OCI-LY3 (cell line): Measurements from ENCODE around the gene NRP1.

ENCODE experiments used
- H2AFZ ChIP-seq: fragments of 200-600, 300-600 bp; shearing (Covaris generic); 2 replicates; pipeline ENCODE4 v1.6.0; 2014; ENCODE audit warnings: antibody characterized with exemption, low read depth, low read length
- H3K27ac ChIP-seq: fragments of 200-600, 300-600 bp; sonication (generic); 2 replicates; pipeline ENCODE4 v1.5.1; 2014; ENCODE audit warnings: mild to moderate bottlenecking, low read length, moderate library complexity, mixed read lengths
- H3K27me3 ChIP-seq: fragments of 200-600, 300-600 bp; sonication (generic); 2 replicates; pipeline ENCODE4 v1.6.1; 2014; ENCODE audit warnings: low read depth, low read length, mixed read lengths
- H3K36me3 ChIP-seq: fragments of 200-600, 300-600 bp; sonication (generic); replicated peaks from 2 replicates; pipeline ENCODE3; 2014; ENCODE audit warnings: low read depth, low read length, mixed read lengths
- H3K4me1 ChIP-seq: fragments of 300-600, 200-600 bp; sonication (generic); 2 replicates; pipeline ENCODE4 v1.6.1; 2014; ENCODE audit warnings: low read length, mixed read lengths
- H3K4me2 ChIP-seq: fragments of 200-600, 300-600 bp; sonication (generic); 2 replicates; pipeline ENCODE4 v1.6.1; 2014; ENCODE audit warnings: low read length, mixed read lengths
- H3K4me3 ChIP-seq: fragments of 300-600, 200-600 bp; sonication (generic); 2 replicates; pipeline ENCODE4 v1.5.1; 2014; ENCODE audit warnings: antibody characterized with exemption, mild to moderate bottlenecking, low read length, moderate library complexity
- H3K79me2 ChIP-seq: fragments of 300-600, 200-600 bp; shearing (Covaris generic); 2 replicates; pipeline ENCODE4 v1.6.1; 2014; ENCODE audit warnings: mild to moderate bottlenecking, low read length, mixed read lengths
- H3K9ac ChIP-seq: fragments of 300-600, 200-600 bp; shearing (Covaris generic); 2 replicates; pipeline ENCODE4 v1.6.0; 2014; ENCODE audit warnings: mild to moderate bottlenecking, low read length, moderate library complexity
- H3K9me3 ChIP-seq: fragments of 200-600, 300-600 bp; shearing (Covaris generic); 2 replicates; pipeline ENCODE4 v1.6.1; 2014; ENCODE audit warnings: low read length, mixed read lengths; ENCODE audit not compliant: insufficient read depth
- H4K20me1 ChIP-seq: fragments of 200-600, 300-600 bp; sonication (generic); 2 replicates; pipeline ENCODE4 v1.6.1; 2016; ENCODE audit warnings: low read length, mixed read lengths; ENCODE audit not compliant: insufficient read depth
- CTCF ChIP-seq: fragments of 200-600, 300-600 bp; sonication (generic); IDR thresholded peaks from 2 replicates; pipeline ENCODE4 v1.5.1; 2014; ENCODE audit warnings: antibody characterized with exemption, low read length, low read depth
- EZH2phosphoT487 ChIP-seq: fragments of 200-600 bp; shearing (Covaris generic); IDR thresholded peaks from 2 replicates; pipeline ENCODE4 v1.6.1; 2018; ENCODE audit warnings: antibody characterized with exemption, mixed run types, low read depth

Gene NRP1

GRCh38 chr10:33229252-33229948 lies 105.1 kb downstream of the NRP1 start:
- Histone ChIP-seq H3K9me3 (no peaks in the 10 kb centered on the region), H3K27ac (no peak overlapping the region), H3K4me2 (no peak overlapping the region), H3K27me3 (no peaks in the 10 kb centered on the region), H3K79me2 (no peaks in the 10 kb centered on the region), H4K20me1 (no peaks in the 10 kb centered on the region), H3K4me3 (no peak overlapping the region), H3K36me3 (no peaks in the 10 kb centered on the region), H2AFZ (no peak overlapping the region), H3K4me1 (no peaks in the 10 kb centered on the region), H3K9ac (no peak overlapping the region)
- TF ChIP-seq CTCF (no peak), EZH2phosphoT487 (no peak)

GRCh38 chr10:33228426-33228825 lies 106.0 kb downstream of the NRP1 start:
- no peaks in the 10 kb centered on the region for H3K4me1 ChIP-seq
- no peak overlapping the region for H3K4me3 ChIP-seq
- no peak for TF ChIP-seq CTCF
- no peak for TF ChIP-seq EZH2phosphoT487
- no peaks in the 10 kb centered on the region for H4K20me1 ChIP-seq
- H3K79me2 ChIP-seq, result no peaks in the 10 kb centered on the region
- H3K9me3 ChIP-seq, result no peaks in the 10 kb centered on the region
- no peaks in the 10 kb centered on the region for H3K27me3 ChIP-seq
- H3K4me2 ChIP-seq, result no peak overlapping the region
- H3K36me3 ChIP-seq, result no peaks in the 10 kb centered on the region
- no peak overlapping the region for H3K27ac ChIP-seq
- no peak overlapping the region for H3K9ac ChIP-seq
- no peak overlapping the region for H2AFZ ChIP-seq

GRCh38 chr10:33227489-33227888 lies 107.0 kb downstream of the NRP1 start:
- Histone ChIP-seq H3K9ac (no peak overlapping the region), H3K9me3 (no peaks in the 10 kb centered on the region), H3K4me1 (no peaks in the 10 kb centered on the region), H3K79me2 (no peaks in the 10 kb centered on the region), H3K4me3 (no peak overlapping the region), H3K27ac (no peak overlapping the region), H3K4me2 (no peak overlapping the region), H2AFZ (no peak overlapping the region), H4K20me1 (no peaks in the 10 kb centered on the region), H3K27me3 (no peaks in the 10 kb centered on the region), H3K36me3 (no peaks in the 10 kb centered on the region)
- no peak for TF ChIP-seq EZH2phosphoT487
- TF ChIP-seq CTCF, result no peak

GRCh38 chr10:33224251-33224965 lies 110.1 kb downstream of the NRP1 start:
- H4K20me1 ChIP-seq, result no peaks in the 10 kb centered on the region
- no peaks in the 10 kb centered on the region for H3K36me3 ChIP-seq
- TF ChIP-seq CTCF (no peak), EZH2phosphoT487 (no peak)
- H3K27me3 ChIP-seq, result no peaks in the 10 kb centered on the region
- H3K4me2 ChIP-seq, result no peak overlapping the region
- H3K4me3 ChIP-seq, result no peak overlapping the region
- no peak overlapping the region for H3K9ac ChIP-seq
- H3K9me3 ChIP-seq, result no peaks in the 10 kb centered on the region
- H2AFZ ChIP-seq, result no peak overlapping the region
- H3K27ac ChIP-seq, result no peak overlapping the region
- no peaks in the 10 kb centered on the region for H3K4me1 ChIP-seq
- no peaks in the 10 kb centered on the region for H3K79me2 ChIP-seq
